ENCODE measurements around the gene ATP10D.
"Not testable (repeated sequence)": the region's sequence is repeated elsewhere in the genome, so short reads cannot be mapped to it uniquely, and the experiment has no call there.

Gene ATP10D

GRCh38 chr4:47490550-47490949, 5.5 kb downstream of the ATP10D start:
- no peak for DNase-seq

- DNase-seq = no peak
Measured at GRCh38 chr4:47493238-47494123, 8.4 kb downstream of the ATP10D start.

GRCh38 chr4:47494124-47494430, 9.0 kb downstream of the ATP10D start:
- no peak for DNase-seq

- DNase-seq = no peak
Measured at GRCh38 chr4:47498899-47499298, 13.8 kb downstream of the ATP10D start.

GRCh38 chr4:47499700-47500099, 14.6 kb downstream of the ATP10D start:
- no peak for DNase-seq

GRCh38 chr4:47500776-47501175, 15.7 kb downstream of the ATP10D start:
- DNase-seq = no peak

GRCh38 chr4:47505147-47505546, 20.1 kb downstream of the ATP10D start:
- DNase-seq = no peak

- no peak for DNase-seq
Measured at GRCh38 chr4:47505666-47506065, 20.6 kb downstream of the ATP10D start.

- no peak for DNase-seq
Measured at GRCh38 chr4:47510506-47511143, 25.6 kb downstream of the ATP10D start.

- no peak for DNase-seq
Measured at GRCh38 chr4:47513461-47513860, 28.4 kb downstream of the ATP10D start.

GRCh38 chr4:47519239-47519883, 34.3 kb downstream of the ATP10D start:
- DNase-seq = no peak

GRCh38 chr4:47525154-47525819, 40.2 kb downstream of the ATP10D start:
- DNase-seq = no peak

GRCh38 chr4:47526281-47526680, 41.2 kb downstream of the ATP10D start:
- DNase-seq = no peak

GRCh38 chr4:47528646-47529045, 43.6 kb downstream of the ATP10D start:
- DNase-seq = not testable (repeated sequence)

GRCh38 chr4:47530801-47531200, 45.7 kb downstream of the ATP10D start:
- DNase-seq = no peak

- no peak for DNase-seq
Measured at GRCh38 chr4:47531241-47531953, 46.3 kb downstream of the ATP10D start.

- no peak for DNase-seq
Measured at GRCh38 chr4:47531954-47532321, 46.9 kb downstream of the ATP10D start.

- DNase-seq = no peak
Measured at GRCh38 chr4:47532658-47533057, 47.6 kb downstream of the ATP10D start.

GRCh38 chr4:47533689-47534347, 48.7 kb downstream of the ATP10D start:
- no peak for DNase-seq

- DNase-seq = no peak
Measured at GRCh38 chr4:47534772-47535171, 49.7 kb downstream of the ATP10D start.

- DNase-seq = no peak
Measured at GRCh38 chr4:47535567-47536147, 50.6 kb downstream of the ATP10D start.

GRCh38 chr4:47536966-47537365, 51.9 kb downstream of the ATP10D start:
- DNase-seq = no peak
